GM12873 (cell line): ENCODE data around the gene TANGO6.

ENCODE experiments used
- CTCF ChIP-seq: IDR thresholded peaks from 2 replicates; pipeline ENCODE4 v1.5.1; 2012; ENCODE audit warnings: low read depth, mild to moderate bottlenecking, moderate library complexity, low read length, control low read depth; ENCODE audit not compliant: insufficient read depth; ENCODE audit errors: missing control alignments

Gene TANGO6

GRCh38 chr16:68973611-68974120 is 130.3 kb downstream of the TANGO6 start:
- no peak for TF ChIP-seq CTCF

- no peak for TF ChIP-seq CTCF
Observed at GRCh38 chr16:68978303-68978954, 135.1 kb downstream of the TANGO6 start.

GRCh38 chr16:68980695-68981315 is 137.5 kb downstream of the TANGO6 start:
- no peak for TF ChIP-seq CTCF

- TF ChIP-seq CTCF = no peak
Observed at GRCh38 chr16:68981971-68982370, 138.6 kb downstream of the TANGO6 start.

GRCh38 chr16:68984467-68984866 is 141.1 kb downstream of the TANGO6 start:
- TF ChIP-seq CTCF = no peak

GRCh38 chr16:68985268-68985667 is 141.9 kb downstream of the TANGO6 start:
- no peak for TF ChIP-seq CTCF

- no peak for TF ChIP-seq CTCF
Observed at GRCh38 chr16:68985855-68986254, 142.5 kb downstream of the TANGO6 start.
